GM12878 (cell line): ENCODE measurements around the gene CADPS. TPM values are rescaled to one million over a fixed set of nuclear protein-coding genes. Genes with fewer than 3 reads are reported as not detected.
A peak's percentile ranks its signal among the peaks of the same experiment; 100 is the strongest.

ENCODE experiments used
- ATAC-seq: fragments of 200-7000 bp; cut with Tn5 transposase; 3 replicates; pipeline ENCODE4 v1.9.1; 2020; ENCODE audit warnings: mild to moderate bottlenecking, moderate library complexity
- BruUV-seq: library from RNA; stranded (reverse); fragments of 400-500 nt; replicated peaks from 2 replicates; lab custom pipeline; 2021; lab: Mats Ljungman, UMichigan
- CTCF ChIA-PET: fragments of 300-600 bp; sonication (Branson Sonifier 250); formaldehyde crosslinking; extraction: SDS; loops from one replicate; lab custom pipeline; 2021; ENCODE audit warnings: inconsistent platforms; lab: Yijun Ruan, JAX
- POLR2A ChIA-PET: fragments of 350-600 bp; formaldehyde crosslinking; extraction: SDS; loops from one replicate; lab custom pipeline; 2021; ENCODE audit warnings: inconsistent platforms; lab: Charles Lee
- RAD21 ChIA-PET: fragments of 300-600 bp; sonication (Branson Sonifier 250); formaldehyde crosslinking; loops from one replicate; lab custom pipeline; 2023; ENCODE audit warnings: antibody characterized with exemption; ENCODE audit not compliant: unreplicated experiment; lab: Charles Lee
- SMC1A ChIA-PET: fragments of 300-600 bp; sonication (Branson Sonifier 250); formaldehyde crosslinking; loops from one replicate; lab custom pipeline; 2023; ENCODE audit not compliant: unreplicated experiment, uncharacterized antibody; lab: Charles Lee
- DNase-seq: peaks from one replicate; pipeline ENCODE4 v3.0.0-alpha.2; 2011; ENCODE audit warnings: low read depth, low spot score
- FAIRE-seq: peaks from 3 replicates; lab custom pipeline; 2011; peaks lifted over from hg19 to GRCh38; lab: Jason Lieb, UNC
- H2AFZ ChIP-seq: 2 replicates; pipeline ENCODE4 v1.6.0; 2011; ENCODE audit warnings: low read depth, low read length, control low read depth; ENCODE audit not compliant: control insufficient read depth
- H3K27ac ChIP-seq: 2 replicates; pipeline ENCODE4 v1.5.1; 2011; ENCODE audit warnings: control low read depth; ENCODE audit not compliant: control insufficient read depth, insufficient read depth
- H3K27me3 ChIP-seq, 2 experiments: replicated peaks in 1 of 2; 2 replicates each; pipeline versions ENCODE4 v1.6.0 to v1.6.1; 2011; ENCODE audit warnings: low read length in 1 of 2; ENCODE audit not compliant: control insufficient read depth in 2 of 2, insufficient read depth in 2 of 2
- H3K36me3 ChIP-seq, 2 experiments: 2 replicates each; pipeline ENCODE4 v1.5.1; 2011; ENCODE audit warnings: low read length in 1 of 2; ENCODE audit not compliant: control insufficient read depth in 2 of 2, insufficient read depth in 2 of 2
- H3K4me1 ChIP-seq: 2 replicates; pipeline ENCODE4 v1.6.1; 2011; ENCODE audit warnings: mild to moderate bottlenecking, low read length, moderate library complexity, mixed read lengths; ENCODE audit not compliant: control insufficient read depth, insufficient read depth
- H3K4me2 ChIP-seq: 2 replicates; pipeline ENCODE4 v1.6.0; 2011; ENCODE audit warnings: control low read depth; ENCODE audit not compliant: control insufficient read depth, insufficient read depth
- H3K4me3 ChIP-seq: fragments of 200-600 bp; sonication (generic); 2 replicates; pipeline ENCODE4 v1.5.1; 2016
- H3K79me2 ChIP-seq: 2 replicates; pipeline ENCODE4 v1.6.0; 2011; ENCODE audit warnings: low read length; ENCODE audit not compliant: control insufficient read depth, insufficient read depth
- H3K9ac ChIP-seq: 2 replicates; pipeline ENCODE4 v1.8.0; 2011; ENCODE audit warnings: low read length, control low read depth, mixed read lengths; ENCODE audit not compliant: control insufficient read depth, insufficient read depth
- H3K9me3 ChIP-seq: replicated peaks from 3 replicates; pipeline ENCODE4 v1.5.1; 2011; ENCODE audit warnings: mild to moderate bottlenecking, low read length; ENCODE audit not compliant: control insufficient read depth, insufficient read depth
- H4K20me1 ChIP-seq: 2 replicates; pipeline ENCODE4 v1.6.0; 2011; ENCODE audit not compliant: control insufficient read depth, insufficient read depth
- CUX1 ChIP-seq: IDR thresholded peaks from 2 replicates; pipeline ENCODE4 v1.6.1; 2012; ENCODE audit warnings: improper control_type of control experiment, low read depth, low read length; ENCODE audit not compliant: insufficient replicate concordance
- ETV6 ChIP-seq, 2 experiments: fragments of 450-650 bp in 1 of 2; IDR thresholded peaks in 1 of 2; conservative IDR thresholded peaks in 1 of 2; 2 replicates each; pipeline ENCODE4 v1.6.1; 2014; ENCODE audit warnings: antibody characterized with exemption in 1 of 2, borderline replicate concordance in 1 of 2, low read depth in 1 of 2, mild to moderate bottlenecking in 1 of 2, moderate library complexity in 1 of 2
- JUND ChIP-seq: IDR thresholded peaks from 2 replicates; pipeline ENCODE4 v1.6.1; 2012; ENCODE audit warnings: low read depth, mild to moderate bottlenecking, low read length, improper control_type of control experiment, moderate library complexity
- MTA2 ChIP-seq: fragments of 450-650 bp; IDR thresholded peaks from 2 replicates; pipeline ENCODE4 v1.6.1; 2016; ENCODE audit warnings: low read depth, mild to moderate bottlenecking, moderate library complexity
- NRF1 ChIP-seq: conservative IDR thresholded peaks from 2 replicates; pipeline ENCODE4 v1.6.1; 2011; ENCODE audit warnings: mild to moderate bottlenecking, low read depth, low read length, improper control_type of control experiment
- PML ChIP-seq: IDR thresholded peaks from 2 replicates; pipeline ENCODE4 v1.6.1; 2012; ENCODE audit warnings: low read length, inconsistent platforms
- POLR2A ChIP-seq: IDR thresholded peaks from 2 replicates; pipeline ENCODE4 v1.6.1; 2011; ENCODE audit warnings: low read depth, mild to moderate bottlenecking, low read length
- RAD21 ChIP-seq: IDR thresholded peaks from 2 replicates; pipeline ENCODE4 v1.6.1; 2011; ENCODE audit warnings: mild to moderate bottlenecking, low read depth, low read length, moderate library complexity; ENCODE audit not compliant: insufficient read depth
- RCOR1 ChIP-seq: conservative IDR thresholded peaks from 2 replicates; pipeline ENCODE4 v1.6.1; 2012; ENCODE audit warnings: low read depth, low read length, improper control_type of control experiment
- SREBF2 ChIP-seq: IDR thresholded peaks from 2 replicates; pipeline ENCODE4 v1.6.1; 2012; ENCODE audit warnings: mild to moderate bottlenecking, low read length
- SRF ChIP-seq, 2 experiments: IDR thresholded peaks; 2 replicates each; pipeline ENCODE4 v1.6.1; 2011; ENCODE audit warnings: low read depth in 2 of 2, low read length in 2 of 2, mild to moderate bottlenecking in 1 of 2, moderate library complexity in 1 of 2
- ZNF24 ChIP-seq: fragments of 450-650 bp; IDR thresholded peaks from 2 replicates; pipeline ENCODE4 v1.6.1; 2017; ENCODE audit warnings: antibody characterized with exemption, mild to moderate bottlenecking
- ZNF384 ChIP-seq: IDR thresholded peaks from 2 replicates; pipeline ENCODE4 v1.6.1; 2012; ENCODE audit warnings: low read depth, mild to moderate bottlenecking, low read length, improper control_type of control experiment, borderline replicate concordance
- WGBS: methylation state at CpG from one replicate; pipeline ENCODE4 v1.1.6; 2016; ENCODE audit warnings: low lambda C conversion rate; ENCODE audit not compliant: insufficient replicate concordance, insufficient coverage; ENCODE audit errors: missing lambda C conversion rate; 5-methylcytosine and 5-hydroxymethylcytosine counted together
- in situ Hi-C: fragments of 300-500 bp; cut with MboI; formaldehyde crosslinking; loops from 9 replicates; pipeline ENCODE4 v1.14.3; 2018; ENCODE audit warnings: mixed read lengths
- intact Hi-C: fragments of 100-400 bp; cut with micrococcal nuclease; formaldehyde crosslinking; loops from one replicate; pipeline ENCODE4 v1.14.2; 2022; ENCODE audit not compliant: unreplicated experiment
- polyA plus RNA-seq, 11 experiments: library from polyadenylated mRNA; depleted of rRNA in 4 of 11; unstranded in 6 of 11; stranded (reverse) in 5 of 11; fragments of >200 nt; fragmentation: Nextera tagmentation in 4 of 11; fragmentation: Illumina TruSeq in 1 of 11; extraction: Ambion mirVana in 4 of 11; extraction: Trizol in 1 of 11; gene quantifications; 1 replicate in 1 of 11; 2 replicates in 10 of 11; pipeline versions ENCODE4 v1.2.1 to v1.2.3, GENCODE V29; 2011 to 2016; ENCODE audit warnings: inconsistent platforms in 2 of 11, missing spikeins in 2 of 11, low read depth in 1 of 11
- total RNA-seq, 4 experiments: library from RNA; depleted of rRNA in 3 of 4; stranded (reverse); fragments of >200 nt in 3 of 4; fragmentation: Illumina TruSeq in 1 of 4; extraction: Trizol in 1 of 4; gene quantifications; 2 replicates each; pipeline versions ENCODE4 v1.2.1 to v1.2.3, GENCODE V29; 2013 to 2021

Gene CADPS
- total and polyA plus RNA-seq, 10 of the 15 experiments (the other 5 are each of a cell fraction or from before 2014, with no cell fraction given): 0.20 TPM; not detected in 9

- no peak for TF ChIP-seq ZNF384
- TF ChIP-seq CUX1: no peak
- TF ChIP-seq NRF1: no peak
- no peak for TF ChIP-seq JUND
- TF ChIP-seq RAD21: peak; percentile 78
- no peak for TF ChIP-seq SREBF2
Measured at GRCh38 chr3:62665627-62666437, 209.4 kb downstream of the CADPS start (continued).

GRCh38 chr3:62662677-62663076, 212.5 kb downstream of the CADPS start:
- BruUV-seq: no TSS peak
- in situ Hi-C loops: no loop called here
- no peak for ATAC-seq

More at GRCh38 chr3:62662677-62663076, 212.5 kb downstream of the CADPS start:
- no peaks in the 10 kb centered on the region for H3K4me1 ChIP-seq
- no peak for DNase-seq
- CTCF ChIA-PET: no interaction called here
- intact Hi-C loops: loop anchor here (10.0 kb wide), 2 partner anchors 142 to 672 kb away; no protein-coding TSS in a partner anchor
- no peak overlapping the region for H3K4me2 ChIP-seq
- H3K27me3 ChIP-seq: no peaks in the 10 kb centered on the region; a peak in 1 of 4 replicates
- no peaks in the 10 kb centered on the region for H3K9me3 ChIP-seq
- RAD21 ChIA-PET: no interaction called here
- no peaks in the 10 kb centered on the region; the same call in 1 of the 2 replicates for H4K20me1 ChIP-seq
- no peak for TF ChIP-seq ETV6 (conservative IDR thresholded peaks at IDR 0.05 in 1 of 2, IDR thresholded peaks at IDR 0.05 in 1 of 2; ENCODE audit: borderline replicate concordance in 1 of 2, low read depth in 1 of 2)
- no peak for TF ChIP-seq SRF (IDR thresholded peaks at IDR 0.05; ENCODE audit: low read depth in 2 of 2, low read length in 2 of 2)
- no peak for TF ChIP-seq RCOR1
- TF ChIP-seq MTA2: no peak
- no peak for TF ChIP-seq POLR2A
- no peak for TF ChIP-seq PML
- no peak for TF ChIP-seq RAD21
- no peak for TF ChIP-seq ZNF24
- WGBS: 43% methylated on average over 6 of the region's 6 CpGs
- SMC1A ChIA-PET: no interaction called here
- no peaks in the 10 kb centered on the region for H3K36me3 ChIP-seq
- POLR2A ChIA-PET: no interaction called here
- no peak for FAIRE-seq
- H3K9ac ChIP-seq: no peak overlapping the region
- no peaks in the 10 kb centered on the region for H3K79me2 ChIP-seq
- H2AFZ ChIP-seq: no peak overlapping the region
- H3K27ac ChIP-seq: no peak overlapping the region
- no peak overlapping the region for H3K4me3 ChIP-seq
